OCI-LY3 (cell line): ENCODE measurements around the gene MRPL58.

Experiments
- CTCF ChIP-seq: fragments of 200-600, 300-600 bp; sonication (generic); IDR thresholded peaks from 2 replicates; pipeline ENCODE4 v1.5.1; 2014; ENCODE audit warnings: antibody characterized with exemption, low read length, low read depth
- EZH2phosphoT487 ChIP-seq: fragments of 200-600 bp; shearing (Covaris generic); IDR thresholded peaks from 2 replicates; pipeline ENCODE4 v1.6.1; 2018; ENCODE audit warnings: antibody characterized with exemption, mixed run types, low read depth

DNA sequence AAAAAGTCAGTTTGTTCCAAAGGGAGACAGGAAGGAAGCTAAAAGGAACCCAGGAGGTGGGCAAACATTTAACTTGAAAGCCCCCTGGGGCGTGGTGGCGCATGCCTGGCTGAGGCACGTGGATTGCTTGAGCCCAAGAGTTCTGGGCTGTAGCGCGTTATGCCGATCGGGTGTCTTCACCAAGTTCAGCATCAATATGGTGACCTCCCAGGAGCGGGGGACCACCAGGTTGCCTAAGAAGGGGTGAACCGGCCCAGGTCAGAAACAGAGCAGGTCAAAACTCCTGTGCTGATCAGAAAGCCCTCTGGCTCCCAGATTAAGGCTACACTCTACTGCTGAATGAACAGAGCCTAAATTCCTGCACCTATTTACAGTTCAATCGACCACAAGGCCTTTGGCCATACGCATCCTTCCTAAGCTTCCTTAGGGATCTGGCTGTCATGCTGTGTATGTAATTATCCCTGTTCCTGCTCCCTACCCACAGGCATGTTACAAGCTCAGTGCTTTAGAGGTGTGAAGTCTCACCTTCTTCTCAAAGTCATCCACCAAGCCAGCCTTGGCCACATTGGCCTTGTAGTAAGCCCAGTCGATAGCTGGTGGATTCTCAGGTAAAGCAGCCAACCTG is 29.3 kb downstream of the MRPL58 start:
- TF ChIP-seq CTCF (no peak), EZH2phosphoT487 (no peak)
